ENCODE data around the gene ACVR1. TPM values are rescaled to one million over a fixed set of nuclear protein-coding genes. Genes with fewer than 3 reads are reported as not detected.

ACVR1 gene
- total RNA-seq (10 to 100 TPM; 47.8 to 53.4 TPM), polyA plus RNA-seq (10 to 100 TPM in 1 of 2 donors, 1 to 10 TPM in 1; 9.5 to 19.9 TPM)
- long read RNA-seq, donor 1, transcript ACVR1-207 (11 exons, 2,861 nt), result major isoform, 16 of 76 reads
- long read RNA-seq, donor 1, partial matches to known transcripts, result 31 of 76 reads
- long read RNA-seq, donor 1, other reads (novel, unspliced or antisense), result 29 of 76 reads
- long read RNA-seq, donor 2, transcript ACVR1-207 (11 exons, 2,861 nt), result major isoform, 15 of 35 reads
- long read RNA-seq, donor 2, partial matches to known transcripts, result 9 of 35 reads
- long read RNA-seq, donor 2, other reads (novel, unspliced or antisense), result 11 of 35 reads

DNA sequence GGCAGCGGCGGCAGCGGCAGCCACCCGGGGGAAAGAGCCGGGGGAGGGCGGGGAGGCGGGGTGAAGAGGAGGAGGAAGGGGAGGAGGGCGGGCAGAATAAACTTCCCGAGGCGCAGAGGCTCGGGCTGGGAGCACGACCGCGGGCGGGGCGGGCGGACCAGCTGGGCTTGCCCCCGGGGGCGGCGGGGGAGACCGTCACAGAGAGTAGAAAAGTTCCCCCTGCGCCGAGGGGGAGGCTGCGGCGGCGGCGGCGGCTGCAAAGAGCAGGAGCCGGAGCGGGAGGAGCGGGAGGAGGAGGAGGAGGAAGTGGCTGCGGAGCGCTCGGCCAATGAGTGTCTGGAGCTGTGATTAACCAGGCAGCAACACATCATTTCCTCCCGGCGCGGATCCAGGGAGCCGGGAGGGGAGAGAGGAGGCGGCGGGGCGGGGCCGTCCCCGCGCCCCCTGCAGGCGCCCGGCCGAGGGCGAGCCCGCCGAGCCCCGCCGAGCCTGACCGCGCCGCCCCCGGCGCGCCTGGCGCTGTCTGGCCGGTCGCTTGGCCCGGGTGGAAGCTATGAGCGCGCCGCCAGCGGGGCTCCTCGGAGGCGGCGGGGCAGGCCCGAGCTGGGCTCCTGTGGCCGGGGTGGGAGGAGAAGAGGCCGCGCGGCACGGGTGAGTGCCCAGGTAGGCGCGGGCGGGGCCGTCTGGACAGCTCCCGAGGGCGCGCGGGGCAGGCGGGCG, at the start of gene ACVR1:
TSS of gene ACVR1 (minus strand) at position 265 of the 720 bp plus-strand sequence. CDS start 76,837 bp downstream, outside the sequence.
- intact Hi-C loops (cut with DNase I), result loop anchor here in 1 of 2 donors (5.0 to 10.0 kb wide), 2 partner anchors 44 to 129 kb away; no protein-coding TSS in a partner anchor
- Histone ChIP-seq H3K27me3 (ENCODE audit: control insufficient read depth in 1 of 2, insufficient read depth in 2 of 2, low read length in 1 of 2) (no peaks in the 10 kb centered on the region), H3K9me3 (ENCODE audit: control insufficient read depth, low read length) (no peaks in the 10 kb centered on the region), H3K27ac (ENCODE audit: low read depth in 1 of 2, low read length in 2 of 2) (peak within 1 kb of the TSS; percentile 79 to 91), H3K4me1 (ENCODE audit: control insufficient read depth in 1 of 2, insufficient read depth in 2 of 2, low read length in 2 of 2) (peaks cover 4 to 12% of the 10 kb centered on the region in 2 donors), H3K36me3 (ENCODE audit: control insufficient read depth in 1 of 2, insufficient read depth in 2 of 2, low read length in 1 of 2) (no peaks in the 10 kb centered on the region), H3K4me3 (ENCODE audit: low read length in 2 of 2) (peak within 1 kb of the TSS; percentile 80 to 99)
- DNase-seq (peak; percentile 98), ATAC-seq (ENCODE audit: low FRiP score) (peak; percentile 95)
- WGBS, 2 donors, result 1% methylated on average over 30 to 85 of the region's 85 CpGs

DNA sequence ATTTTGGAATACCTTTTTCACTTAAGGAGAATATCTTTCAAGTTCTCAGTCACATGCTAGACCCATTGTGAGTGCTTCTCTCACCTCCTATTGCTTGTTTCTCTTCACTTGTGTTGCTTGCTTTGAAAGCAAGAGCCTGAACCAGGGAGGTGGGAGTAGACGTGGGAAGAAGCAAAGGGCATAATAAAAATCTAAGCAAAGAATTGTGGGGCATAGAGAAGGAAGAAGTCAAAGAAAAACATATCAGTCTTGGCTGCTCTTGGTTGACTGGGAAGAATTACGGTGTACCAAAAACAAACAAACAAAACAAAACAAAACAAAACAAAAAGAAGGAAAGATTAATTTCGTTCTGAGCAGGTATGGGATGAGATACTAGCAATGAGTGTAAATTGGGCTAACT, 48.9 kb upstream of the ACVR1 start:
- no peak overlapping the region for H3K27ac ChIP-seq (ENCODE audit: low read depth in 1 of 2, low read length in 2 of 2)
- H3K4me3 ChIP-seq (ENCODE audit: low read length in 2 of 2), result no peak overlapping the region
- intact Hi-C loops (cut with DNase I), result no loop called here
- no peaks in the 10 kb centered on the region for H3K27me3 ChIP-seq (ENCODE audit: control insufficient read depth in 1 of 2, insufficient read depth in 2 of 2, low read length in 1 of 2)
- ATAC-seq (ENCODE audit: low FRiP score) (no peak), DNase-seq (no peak)
- H3K36me3 ChIP-seq (ENCODE audit: control insufficient read depth in 1 of 2, insufficient read depth in 2 of 2, low read length in 1 of 2), result no peaks in the 10 kb centered on the region
- WGBS, 2 donors, result 32 to 52% methylated on average over 3 of the region's 3 CpGs
- H3K9me3 ChIP-seq (ENCODE audit: control insufficient read depth, low read length), result peaks cover 1% of the 10 kb centered on the region
- H3K4me1 ChIP-seq (ENCODE audit: control insufficient read depth in 1 of 2, insufficient read depth in 2 of 2, low read length in 2 of 2), result no peaks in the 10 kb centered on the region

DNA sequence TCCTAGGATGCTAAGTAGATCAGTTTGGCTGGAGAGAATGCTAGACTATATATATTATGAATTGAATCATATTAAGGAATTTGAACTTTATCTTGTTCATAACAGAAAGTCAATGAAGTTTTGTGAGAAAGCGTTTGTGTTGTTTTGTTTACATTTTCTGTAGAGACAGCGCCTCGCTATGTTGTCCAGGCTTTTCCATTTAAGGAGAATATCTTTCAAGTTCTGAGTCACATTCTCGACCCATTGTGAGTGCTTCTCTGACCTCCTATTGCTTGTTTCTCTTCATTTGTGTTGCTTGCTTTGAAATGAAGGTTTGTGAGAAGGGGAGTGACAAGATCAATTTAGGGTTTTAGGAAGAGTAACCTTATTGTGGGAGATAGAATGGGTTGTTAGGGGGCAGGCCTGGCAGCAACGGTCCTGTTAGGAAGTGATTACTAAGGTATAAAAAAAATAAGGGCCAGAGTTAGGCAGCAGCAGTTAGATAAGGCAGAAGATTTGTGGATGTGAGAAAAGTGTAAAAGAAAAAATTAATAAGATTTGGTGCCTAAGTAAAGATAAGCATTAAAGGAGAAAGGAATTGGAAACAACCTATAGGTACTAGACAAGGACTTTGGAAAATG, 47.6 kb upstream of the ACVR1 start:
- DNase-seq (no peak), ATAC-seq (ENCODE audit: low FRiP score) (no peak)
- Histone ChIP-seq H3K9me3 (ENCODE audit: control insufficient read depth, low read length) (peaks cover 2% of the 10 kb centered on the region), H3K27me3 (ENCODE audit: control insufficient read depth in 1 of 2, insufficient read depth in 2 of 2, low read length in 1 of 2) (no peaks in the 10 kb centered on the region), H3K4me1 (ENCODE audit: control insufficient read depth in 1 of 2, insufficient read depth in 2 of 2, low read length in 2 of 2) (no peaks in the 10 kb centered on the region), H3K27ac (ENCODE audit: low read depth in 1 of 2, low read length in 2 of 2) (no peak overlapping the region), H3K36me3 (ENCODE audit: control insufficient read depth in 1 of 2, insufficient read depth in 2 of 2, low read length in 1 of 2) (no peaks in the 10 kb centered on the region), H3K4me3 (ENCODE audit: low read length in 2 of 2) (no peak overlapping the region)
- intact Hi-C loops (cut with DNase I), result no loop called here
- 57 to 58% methylated on average over 5 of the region's 5 CpGs for WGBS, 2 donors

DNA sequence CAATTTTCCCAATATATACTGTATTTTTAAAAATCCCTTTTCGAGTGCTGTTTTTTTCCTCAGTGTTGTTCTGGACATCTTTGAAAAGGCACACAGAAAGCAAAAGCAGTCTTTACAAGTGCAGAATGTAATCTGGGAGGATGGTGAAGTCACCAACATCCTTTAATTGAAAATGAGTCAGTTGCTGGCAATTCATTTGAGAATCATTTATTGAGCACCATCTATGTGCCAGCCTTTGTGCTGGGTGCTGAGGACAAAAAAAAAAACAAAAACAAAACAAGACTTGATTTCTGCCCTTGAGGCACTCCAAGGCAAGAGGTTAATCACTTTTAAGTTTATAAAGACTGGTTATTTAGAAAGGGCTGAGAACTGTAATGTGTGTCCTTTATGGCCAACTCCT, 46.7 kb upstream of the ACVR1 start:
- H3K36me3 ChIP-seq (ENCODE audit: control insufficient read depth in 1 of 2, insufficient read depth in 2 of 2, low read length in 1 of 2), result no peaks in the 10 kb centered on the region
- H3K4me1 ChIP-seq (ENCODE audit: control insufficient read depth in 1 of 2, insufficient read depth in 2 of 2, low read length in 2 of 2), result no peaks in the 10 kb centered on the region
- 83 to 85% methylated on average over 1 of the region's 1 CpG for WGBS, 2 donors
- peaks cover 3% of the 10 kb centered on the region for H3K9me3 ChIP-seq (ENCODE audit: control insufficient read depth, low read length)
- no peaks in the 10 kb centered on the region for H3K27me3 ChIP-seq (ENCODE audit: control insufficient read depth in 1 of 2, insufficient read depth in 2 of 2, low read length in 1 of 2)
- DNase-seq (no peak), ATAC-seq (ENCODE audit: low FRiP score) (no peak)
- no peak overlapping the region for H3K27ac ChIP-seq (ENCODE audit: low read depth in 1 of 2, low read length in 2 of 2)
- intact Hi-C loops (cut with DNase I), result no loop called here
- H3K4me3 ChIP-seq (ENCODE audit: low read length in 2 of 2), result no peak overlapping the region

DNA sequence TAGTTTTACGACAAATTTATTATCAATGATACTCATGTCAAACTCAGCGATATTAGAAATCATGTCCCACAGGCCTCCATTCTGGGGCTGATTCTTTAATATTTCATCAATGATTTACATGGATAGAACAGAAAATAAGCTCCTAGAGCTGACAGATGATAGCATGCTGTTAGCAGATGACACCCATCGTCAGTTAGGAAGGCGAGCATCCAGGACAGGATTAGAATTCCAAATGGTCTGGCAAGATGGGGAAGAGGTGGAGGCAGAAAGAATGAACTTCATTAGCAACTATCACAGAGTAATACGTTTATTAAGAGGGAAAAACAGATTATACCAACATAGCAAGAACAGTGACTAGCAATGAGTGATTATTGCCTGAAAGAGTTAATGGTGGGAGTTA, 46.2 kb upstream of the ACVR1 start:
- no peaks in the 10 kb centered on the region for H3K27me3 ChIP-seq (ENCODE audit: control insufficient read depth in 1 of 2, insufficient read depth in 2 of 2, low read length in 1 of 2)
- intact Hi-C loops (cut with DNase I), result no loop called here
- no peak for ATAC-seq (ENCODE audit: low FRiP score)
- WGBS, 2 donors, result 82 to 83% methylated on average over 5 of the region's 5 CpGs
- H3K36me3 ChIP-seq (ENCODE audit: control insufficient read depth in 1 of 2, insufficient read depth in 2 of 2, low read length in 1 of 2), result no peaks in the 10 kb centered on the region
- H3K4me1 ChIP-seq (ENCODE audit: control insufficient read depth in 1 of 2, insufficient read depth in 2 of 2, low read length in 2 of 2), result no peaks in the 10 kb centered on the region
- no peak for DNase-seq
- peaks cover 4% of the 10 kb centered on the region for H3K9me3 ChIP-seq (ENCODE audit: control insufficient read depth, low read length)
- H3K4me3 ChIP-seq (ENCODE audit: low read length in 2 of 2), result no peak overlapping the region
- H3K27ac ChIP-seq (ENCODE audit: low read depth in 1 of 2, low read length in 2 of 2), result no peak overlapping the region

DNA sequence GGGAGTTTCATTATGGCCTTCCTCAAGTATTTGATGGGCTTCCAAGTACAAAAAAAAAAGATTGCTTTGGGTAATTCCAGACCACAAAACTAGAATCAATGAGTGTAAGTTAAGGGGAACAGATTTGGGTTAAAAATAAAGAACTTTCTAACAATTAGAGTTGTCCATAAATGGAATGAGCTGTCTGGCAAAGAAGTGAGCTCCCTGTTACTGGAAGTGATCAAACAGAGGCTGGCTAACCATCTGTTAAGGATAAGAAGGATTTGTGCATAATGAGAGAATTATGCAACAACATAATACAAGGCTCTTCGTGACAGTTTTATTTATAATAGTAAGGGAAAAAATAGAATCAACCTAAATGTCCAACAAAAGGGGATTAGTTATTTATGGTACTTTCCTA, 44.6 kb upstream of the ACVR1 start:
- Histone ChIP-seq H3K36me3 (ENCODE audit: control insufficient read depth in 1 of 2, insufficient read depth in 2 of 2, low read length in 1 of 2) (no peaks in the 10 kb centered on the region), H3K9me3 (ENCODE audit: control insufficient read depth, low read length) (peaks cover 4% of the 10 kb centered on the region), H3K4me3 (ENCODE audit: low read length in 2 of 2) (no peak overlapping the region), H3K27ac (ENCODE audit: low read depth in 1 of 2, low read length in 2 of 2) (no peak overlapping the region), H3K4me1 (ENCODE audit: control insufficient read depth in 1 of 2, insufficient read depth in 2 of 2, low read length in 2 of 2) (no peaks in the 10 kb centered on the region), H3K27me3 (ENCODE audit: control insufficient read depth in 1 of 2, insufficient read depth in 2 of 2, low read length in 1 of 2) (no peaks in the 10 kb centered on the region)
- DNase-seq, result no peak
- ATAC-seq (ENCODE audit: low FRiP score), result no peak
- intact Hi-C loops (cut with DNase I), result no loop called here
- WGBS, 2 donors, result 55 to 59% methylated on average over 1 of the region's 1 CpG

DNA sequence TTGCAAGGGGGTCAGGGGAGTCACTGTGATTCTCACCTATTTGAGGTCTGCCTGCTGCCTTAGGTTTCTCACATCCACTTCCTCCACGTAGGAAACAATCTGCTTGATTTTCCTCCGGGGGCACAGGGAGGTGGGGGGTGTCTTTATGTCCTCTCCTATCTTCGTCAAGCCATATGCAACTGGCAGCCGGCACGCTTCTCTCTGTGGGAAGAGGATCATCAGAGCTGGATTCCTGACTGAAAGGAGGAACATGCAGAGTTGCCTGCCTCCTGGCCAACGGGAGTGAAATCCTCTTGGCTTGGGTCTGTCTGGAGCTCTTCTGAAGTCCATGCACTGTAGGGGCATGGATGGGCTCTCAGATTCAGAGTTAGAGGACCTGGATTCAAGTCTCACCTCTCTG, 43.1 kb upstream of the ACVR1 start:
- Histone ChIP-seq H3K9me3 (ENCODE audit: control insufficient read depth, low read length) (peaks cover 4% of the 10 kb centered on the region), H3K27ac (ENCODE audit: low read depth in 1 of 2, low read length in 2 of 2) (no peak overlapping the region), H3K4me1 (ENCODE audit: control insufficient read depth in 1 of 2, insufficient read depth in 2 of 2, low read length in 2 of 2) (no peaks in the 10 kb centered on the region), H3K27me3 (ENCODE audit: control insufficient read depth in 1 of 2, insufficient read depth in 2 of 2, low read length in 1 of 2) (no peaks in the 10 kb centered on the region), H3K4me3 (ENCODE audit: low read length in 2 of 2) (no peak overlapping the region), H3K36me3 (ENCODE audit: control insufficient read depth in 1 of 2, insufficient read depth in 2 of 2, low read length in 1 of 2) (no peaks in the 10 kb centered on the region)
- no peak for ATAC-seq (ENCODE audit: low FRiP score)
- intact Hi-C loops (cut with DNase I), result no loop called here
- 69 to 71% methylated on average over 6 of the region's 6 CpGs for WGBS, 2 donors
- DNase-seq, result no peak

DNA sequence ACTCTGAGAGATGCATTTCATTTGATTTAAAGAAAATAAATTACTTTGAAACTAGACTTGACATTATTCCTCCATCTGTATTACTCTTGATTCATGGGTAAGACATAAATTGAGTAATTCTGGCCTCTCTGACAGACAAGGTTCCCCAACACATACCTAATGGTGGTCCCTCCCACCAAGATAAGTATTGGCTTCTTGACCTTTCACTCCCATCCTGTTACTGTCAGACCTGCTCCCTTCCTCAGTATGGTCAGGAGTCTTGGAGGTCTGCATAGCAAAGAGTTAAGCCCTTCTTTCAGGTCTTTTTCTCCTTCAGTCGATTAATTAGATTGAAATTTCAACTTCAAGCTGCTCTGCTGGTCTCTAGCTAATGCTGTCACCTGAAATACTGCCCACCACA, 42.2 kb upstream of the ACVR1 start:
- H3K27ac ChIP-seq (ENCODE audit: low read depth in 1 of 2, low read length in 2 of 2), result no peak overlapping the region
- H3K27me3 ChIP-seq (ENCODE audit: control insufficient read depth in 1 of 2, insufficient read depth in 2 of 2, low read length in 1 of 2), result no peaks in the 10 kb centered on the region
- ATAC-seq (ENCODE audit: low FRiP score) (no peak), DNase-seq (no peak)
- intact Hi-C loops (cut with DNase I), result no loop called here
- H3K4me1 ChIP-seq (ENCODE audit: control insufficient read depth in 1 of 2, insufficient read depth in 2 of 2, low read length in 2 of 2), result no peaks in the 10 kb centered on the region
- H3K36me3 ChIP-seq (ENCODE audit: control insufficient read depth in 1 of 2, insufficient read depth in 2 of 2, low read length in 1 of 2), result no peaks in the 10 kb centered on the region
- WGBS, 2 donors, result 79 to 80% methylated on average over 1 of the region's 1 CpG
- no peak overlapping the region for H3K4me3 ChIP-seq (ENCODE audit: low read length in 2 of 2)
- H3K9me3 ChIP-seq (ENCODE audit: control insufficient read depth, low read length), result peaks cover 4% of the 10 kb centered on the region

Measured in aorta (tissue), 5 donors.